Hepatocyte (in vitro differentiated cells): ENCODE results near the gene FERMT1. TPM values are rescaled to one million over a fixed set of nuclear protein-coding genes. Genes with fewer than 3 reads are reported as not detected.
A peak's percentile ranks its signal among the peaks of the same experiment; 100 is the strongest.

Experiments
- DNase-seq: peaks from one replicate; pipeline ENCODE4 v3.0.0-alpha.2; 2016; ENCODE audit warnings: low spot score
- H2AFZ ChIP-seq: fragments of 200-600 bp; sonication (generic); 2 replicates; pipeline ENCODE4 v1.6.0; 2016; ENCODE audit warnings: antibody characterized with exemption, mild to moderate bottlenecking
- H3K27ac ChIP-seq: fragments of 200-600 bp; sonication (generic); 2 replicates; pipeline ENCODE4 v1.5.1; 2016; ENCODE audit warnings: mild to moderate bottlenecking
- H3K27me3 ChIP-seq: fragments of 200-600 bp; sonication (generic); 2 replicates; pipeline ENCODE4 v1.6.1; 2016
- H3K36me3 ChIP-seq: fragments of 200-600 bp; sonication (generic); replicated peaks from 2 replicates; pipeline ENCODE4 v1.5.1; 2016; ENCODE audit warnings: low read depth; ENCODE audit not compliant: insufficient read depth
- H3K4me1 ChIP-seq: fragments of 200-600 bp; sonication (generic); 2 replicates; pipeline ENCODE4 v1.5.1; 2016; ENCODE audit warnings: mild to moderate bottlenecking, moderate library complexity; ENCODE audit not compliant: insufficient read depth
- H3K4me2 ChIP-seq: fragments of 200-600 bp; sonication (generic); 2 replicates; pipeline ENCODE4 v1.6.0; 2016
- H3K4me3 ChIP-seq: fragments of 200-600 bp; sonication (generic); 2 replicates; pipeline ENCODE4 v1.5.1; 2016; ENCODE audit warnings: mild to moderate bottlenecking
- H3K79me2 ChIP-seq: fragments of 200-600 bp; sonication (generic); 2 replicates; pipeline ENCODE4 v1.6.0; 2017; ENCODE audit warnings: mild to moderate bottlenecking
- H3K9me2 ChIP-seq: fragments of 200-600 bp; sonication (generic); replicated peaks from 2 replicates; pipeline ENCODE4 v1.6.0; 2017; ENCODE audit warnings: mild to moderate bottlenecking; ENCODE audit not compliant: insufficient read depth
- H3K9me3 ChIP-seq: fragments of 200-600 bp; sonication (generic); 2 replicates; pipeline ENCODE4 v1.5.1; 2016; ENCODE audit warnings: low read depth, mild to moderate bottlenecking
- H4K20me1 ChIP-seq: fragments of 200-600 bp; sonication (generic); 2 replicates; pipeline ENCODE4 v1.6.0; 2016; ENCODE audit warnings: mild to moderate bottlenecking; ENCODE audit not compliant: insufficient read depth, poor library complexity, severe bottlenecking
- CTCF ChIP-seq: fragments of 200-600 bp; sonication (generic); IDR thresholded peaks from 2 replicates; pipeline ENCODE4 v1.5.1; 2016; ENCODE audit warnings: antibody characterized with exemption, mild to moderate bottlenecking; ENCODE audit not compliant: poor library complexity
- EZH2 ChIP-seq: fragments of 200-600 bp; sonication (generic); IDR thresholded peaks from 2 replicates; pipeline ENCODE4 v1.6.1; 2016; ENCODE audit warnings: antibody characterized with exemption, mild to moderate bottlenecking, borderline replicate concordance
- EZH2phosphoT487 ChIP-seq: fragments of 200-600 bp; sonication (generic); IDR thresholded peaks from one replicate; pipeline ENCODE4 v1.6.1; 2018; ENCODE audit warnings: antibody characterized with exemption, mild to moderate bottlenecking, low read depth, moderate library complexity; ENCODE audit not compliant: unreplicated experiment, severe bottlenecking
- WGBS: methylation state at CpG from one replicate; pipeline ENCODE4 v1.1.6; 2016; ENCODE audit warnings: low lambda C conversion rate; ENCODE audit errors: missing lambda C conversion rate; 5-methylcytosine and 5-hydroxymethylcytosine counted together
- polyA plus RNA-seq: library from polyadenylated mRNA; unstranded; fragments of >200 nt; fragmentation: Nextera tagmentation; extraction: Ambion mirVana; gene quantifications from 2 replicates; pipeline ENCODE4 v1.2.1, GENCODE V29; 2016
- total RNA-seq: library from RNA; depleted of rRNA; stranded (reverse); fragments of >200 nt; gene quantifications from 2 replicates; pipeline ENCODE4 v1.2.3, GENCODE V29; 2014

Gene FERMT1
- total and polyA plus RNA-seq, 2 experiments from 2014 or later, result 3.4 to 13.9 TPM

- DNase-seq, result no peak
- Histone ChIP-seq H2AFZ (no peak overlapping the region), H3K79me2 (no peaks in the 10 kb centered on the region), H3K4me3 (no peak overlapping the region), H3K9me3 (no peaks in the 10 kb centered on the region), H4K20me1 (no peaks in the 10 kb centered on the region), H3K4me2 (no peak overlapping the region), H3K36me3 (no peaks in the 10 kb centered on the region), H3K27me3 (no peaks in the 10 kb centered on the region), H3K9me2 (no peaks in the 10 kb centered on the region), H3K4me1 (peaks cover 7% of the 10 kb centered on the region), H3K27ac (no peak overlapping the region)
- TF ChIP-seq EZH2, result no peak
- no peak for TF ChIP-seq CTCF
- no peak for TF ChIP-seq EZH2phosphoT487
- WGBS, result 95% methylated on average over 4 of the region's 4 CpGs
These were observed 5.0 kb upstream of the FERMT1 start for GRCh38 chr20:6127825-6128224.

- Histone ChIP-seq H3K4me2 (no peak overlapping the region), H3K27me3 (no peaks in the 10 kb centered on the region), H3K36me3 (no peaks in the 10 kb centered on the region), H3K79me2 (no peaks in the 10 kb centered on the region), H3K4me1 (peaks cover 7% of the 10 kb centered on the region), H4K20me1 (no peaks in the 10 kb centered on the region), H3K4me3 (no peak overlapping the region), H3K27ac (no peak overlapping the region), H2AFZ (no peak overlapping the region), H3K9me2 (no peaks in the 10 kb centered on the region), H3K9me3 (no peaks in the 10 kb centered on the region)
- WGBS, result 87% methylated on average over 2 of the region's 2 CpGs
- no peak for TF ChIP-seq CTCF
- TF ChIP-seq EZH2phosphoT487, result no peak
- TF ChIP-seq EZH2, result no peak
- DNase-seq, result no peak
These were observed 4.0 kb upstream of the FERMT1 start for GRCh38 chr20:6126846-6127245.

- Histone ChIP-seq H3K4me3 (no peak overlapping the region), H3K27ac (peak overlapping the region; percentile 92), H3K27me3 (no peaks in the 10 kb centered on the region), H3K79me2 (peaks cover 20% of the 10 kb centered on the region), H3K9me2 (no peaks in the 10 kb centered on the region), H3K9me3 (no peaks in the 10 kb centered on the region), H3K4me2 (peak overlapping the region; percentile 98), H3K4me1 (peaks cover 18% of the 10 kb centered on the region), H3K36me3 (no peaks in the 10 kb centered on the region), H2AFZ (peak overlapping the region; percentile 96), H4K20me1 (no peaks in the 10 kb centered on the region)
- WGBS, result 92% methylated on average over 4 of the region's 4 CpGs
- DNase-seq, result no peak
- no peak for TF ChIP-seq CTCF
These were observed 802 bp upstream of the FERMT1 start for GRCh38 chr20:6123649-6124014.
